GM21529 (cell line): ENCODE results near the gene BHLHE23.

Experiments used
- ATAC-seq: cut with Tn5 transposase; IDR thresholded peaks from one replicate; pipeline ENCODE4 v1.9.1; 2021; ENCODE audit not compliant: unreplicated experiment

Gene BHLHE23

DNA sequence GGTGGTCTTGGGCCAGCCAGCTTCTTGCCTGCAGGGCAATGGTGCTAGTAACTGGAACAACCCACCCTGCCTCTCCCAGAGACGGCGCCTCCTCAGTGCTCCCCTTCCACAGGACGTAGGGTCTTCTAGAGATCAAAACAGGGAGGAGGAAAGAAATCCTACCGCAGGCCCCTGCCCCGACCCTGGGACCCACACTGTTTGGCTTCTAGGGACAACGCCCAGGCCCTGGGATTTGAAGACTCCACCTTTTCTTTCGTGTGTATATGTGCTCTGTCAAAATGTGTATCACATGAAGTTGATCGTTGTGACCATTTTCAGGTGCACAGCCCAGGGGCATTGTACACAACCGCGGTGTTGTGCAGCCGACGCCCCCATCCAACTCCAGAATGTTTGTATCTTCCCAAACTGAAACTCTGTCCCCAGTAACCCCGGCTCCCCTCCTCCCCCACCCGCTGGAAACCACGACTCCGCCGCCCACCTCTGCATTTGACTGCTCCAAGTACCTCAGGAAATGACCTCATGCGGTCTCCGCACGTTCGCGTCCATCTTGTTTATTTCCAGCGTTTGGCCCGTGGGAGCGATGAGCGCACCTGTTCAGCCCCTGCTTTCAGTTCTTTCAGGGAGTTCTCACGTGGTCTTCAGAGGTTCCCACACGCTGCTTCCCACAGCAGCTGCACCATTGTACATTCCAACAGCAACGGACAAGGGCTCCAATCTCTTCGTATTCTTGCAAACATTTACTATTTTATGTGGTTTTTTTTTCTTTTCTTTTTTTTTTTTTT, 3.4 kb upstream of the BHLHE23 start:
- peak; percentile 44 for ATAC-seq

DNA sequence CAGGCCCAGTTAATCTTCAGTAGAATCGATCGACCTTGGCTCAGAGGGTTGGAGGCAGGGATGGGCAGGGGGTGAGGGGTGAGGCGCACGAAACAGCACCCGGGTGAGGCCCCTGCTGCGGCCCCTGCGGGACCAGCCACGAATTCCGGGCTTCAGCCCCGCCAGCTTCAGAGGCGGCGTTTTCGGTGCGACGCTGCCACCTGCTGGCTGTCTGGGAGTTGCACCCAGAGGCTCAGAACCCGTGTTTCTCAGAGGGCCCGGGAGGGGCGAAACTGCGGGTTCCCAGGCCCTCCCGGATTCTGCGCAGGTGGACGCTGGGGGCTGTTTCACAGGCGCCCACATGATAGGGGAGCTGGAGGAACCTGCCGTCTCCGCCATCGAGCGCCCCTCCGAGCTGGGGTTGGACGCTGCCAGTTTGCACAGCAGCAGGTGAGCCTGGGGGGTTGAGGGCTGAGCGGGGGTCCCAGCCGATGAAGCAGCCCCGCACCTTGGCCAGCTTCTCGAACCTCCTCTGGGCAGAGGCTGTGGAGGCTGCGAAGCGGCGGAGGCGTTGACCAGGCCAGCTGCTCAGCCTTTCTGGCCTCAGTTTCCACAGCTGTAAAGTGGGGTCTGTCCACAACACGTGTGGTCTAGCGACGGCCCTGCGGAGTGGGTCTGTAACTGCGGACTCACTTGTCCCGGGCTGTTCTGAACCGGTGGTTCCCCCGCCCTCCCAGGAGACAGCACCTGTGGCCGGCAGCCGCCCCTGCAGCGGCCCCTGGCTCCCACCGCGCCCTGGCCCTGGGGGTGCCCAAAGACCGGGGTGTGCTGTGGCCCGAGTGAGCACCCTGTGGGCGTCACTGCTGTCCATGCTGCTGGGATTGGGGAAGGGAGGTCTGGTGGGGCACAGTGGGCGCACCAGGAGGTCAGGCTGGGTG, 2.5 kb upstream of the BHLHE23 start:
- ATAC-seq: peak; percentile 46

DNA sequence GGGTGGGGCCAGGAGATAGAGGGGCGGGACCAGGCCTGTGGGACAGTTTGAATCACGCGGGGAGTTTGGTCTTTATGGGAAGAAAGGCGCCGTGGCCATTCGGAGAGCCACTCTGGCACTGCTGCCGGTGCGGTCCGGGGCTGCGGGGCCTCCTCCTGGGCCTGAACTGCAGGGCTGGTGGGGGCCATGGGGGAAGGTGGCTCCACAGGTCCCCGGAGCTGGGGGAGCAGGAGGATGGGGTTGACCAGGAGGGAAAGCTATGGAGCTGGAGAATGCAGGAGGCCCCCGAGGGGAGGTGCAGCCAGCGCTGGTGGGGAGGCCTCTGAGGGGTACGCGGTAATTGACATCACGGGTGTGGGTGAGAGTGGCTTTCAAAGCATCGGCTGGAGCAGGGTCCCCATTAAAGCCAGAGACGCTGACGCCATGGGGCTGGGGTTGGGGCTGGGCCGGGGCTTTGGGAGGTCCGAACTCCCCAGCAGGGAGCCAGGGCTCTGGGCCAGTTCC, 1.8 kb upstream of the BHLHE23 start:
- ATAC-seq: no peak

DNA sequence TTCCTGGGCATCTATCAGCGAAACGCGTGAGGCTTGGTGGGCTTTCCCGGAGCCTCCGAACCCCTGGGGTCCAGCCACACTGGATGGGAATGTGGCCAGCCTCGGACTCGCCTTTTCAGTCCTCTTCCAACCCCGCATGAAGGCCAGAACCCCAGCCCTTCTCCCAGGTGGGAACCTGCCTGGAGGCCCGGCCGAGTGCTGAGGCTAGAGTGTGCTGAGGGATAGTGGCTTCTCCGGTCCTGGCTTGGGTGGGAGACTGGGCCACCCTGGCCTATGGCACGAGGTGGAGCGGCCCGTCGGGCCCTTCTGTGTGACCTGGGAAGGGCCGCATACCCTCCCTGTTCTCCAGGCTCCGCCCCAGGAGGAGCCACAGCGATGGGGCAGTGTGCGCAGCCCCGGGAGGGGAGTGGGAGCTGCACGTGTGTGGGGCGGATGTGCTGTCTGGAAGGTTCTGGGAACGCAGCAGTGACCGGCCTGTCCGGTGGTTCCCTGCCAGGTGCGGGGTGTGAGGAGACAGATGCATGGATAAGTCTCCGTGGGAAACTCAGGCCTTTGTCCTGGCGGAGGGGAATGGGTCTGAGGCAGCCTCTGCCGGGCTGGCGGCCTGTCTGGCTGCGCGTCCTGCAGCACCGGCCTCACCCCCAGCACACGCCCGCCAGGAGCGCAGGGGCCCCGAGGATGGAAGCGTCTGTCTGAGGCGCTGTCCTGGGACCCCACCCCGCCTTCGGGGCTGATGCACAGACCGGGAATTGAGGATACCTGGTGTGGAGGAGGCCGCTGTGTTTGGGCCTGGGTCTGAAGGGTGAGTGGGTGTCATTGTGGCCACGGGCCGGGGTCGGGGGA, 1.1 kb upstream of the BHLHE23 start:
- ATAC-seq: no peak

DNA sequence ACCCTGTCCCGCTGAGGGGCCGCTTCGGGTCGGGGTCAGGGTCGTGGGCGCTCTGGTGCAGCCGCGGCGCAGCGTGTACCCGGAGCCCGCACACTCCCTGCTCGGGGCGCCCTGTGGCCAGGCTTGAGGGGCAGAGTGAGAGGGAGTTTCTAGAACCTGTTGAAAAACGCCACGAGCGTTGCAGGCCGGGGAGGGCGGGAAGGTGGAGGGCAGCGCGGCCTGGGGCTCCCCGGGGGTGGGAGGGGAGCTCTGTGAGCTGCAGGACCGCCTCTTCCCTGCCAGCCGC, 539 bp upstream of the BHLHE23 start:
- no peak for ATAC-seq

DNA sequence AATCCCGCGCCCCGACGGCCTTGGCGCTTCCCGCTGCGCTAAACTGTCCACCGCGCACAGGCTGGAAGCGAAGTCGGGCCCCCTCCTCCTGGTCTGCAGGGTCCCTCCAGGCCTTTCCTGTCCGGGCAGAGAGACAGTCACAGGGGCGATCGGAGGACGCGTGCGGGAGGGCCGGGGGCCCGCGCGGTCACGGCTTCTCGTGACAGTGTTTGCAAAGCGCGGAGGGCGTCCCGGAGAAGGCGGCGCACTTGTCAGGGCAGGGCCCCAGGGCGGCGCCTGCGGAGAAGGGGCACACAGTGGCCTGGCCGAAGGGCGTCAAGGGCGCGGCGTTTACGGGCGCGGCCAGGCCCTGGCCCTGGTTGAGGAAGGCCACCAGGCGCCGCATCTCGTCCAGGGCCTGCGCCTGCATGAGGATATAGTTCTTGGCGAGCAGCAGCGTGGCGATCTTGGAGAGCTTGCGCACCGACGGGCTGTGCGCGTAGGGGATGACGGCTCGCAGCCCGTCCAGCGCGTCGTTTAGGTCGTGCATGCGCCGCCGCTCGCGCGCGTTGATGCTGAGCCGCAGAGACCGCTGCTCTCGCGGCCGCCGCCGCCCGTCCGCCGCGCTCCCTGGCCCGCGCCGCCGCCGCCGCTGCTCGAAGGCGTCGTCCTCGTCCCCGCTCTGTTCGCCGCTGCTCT, 763 bp downstream of the BHLHE23 start:
- no peak for ATAC-seq

DNA sequence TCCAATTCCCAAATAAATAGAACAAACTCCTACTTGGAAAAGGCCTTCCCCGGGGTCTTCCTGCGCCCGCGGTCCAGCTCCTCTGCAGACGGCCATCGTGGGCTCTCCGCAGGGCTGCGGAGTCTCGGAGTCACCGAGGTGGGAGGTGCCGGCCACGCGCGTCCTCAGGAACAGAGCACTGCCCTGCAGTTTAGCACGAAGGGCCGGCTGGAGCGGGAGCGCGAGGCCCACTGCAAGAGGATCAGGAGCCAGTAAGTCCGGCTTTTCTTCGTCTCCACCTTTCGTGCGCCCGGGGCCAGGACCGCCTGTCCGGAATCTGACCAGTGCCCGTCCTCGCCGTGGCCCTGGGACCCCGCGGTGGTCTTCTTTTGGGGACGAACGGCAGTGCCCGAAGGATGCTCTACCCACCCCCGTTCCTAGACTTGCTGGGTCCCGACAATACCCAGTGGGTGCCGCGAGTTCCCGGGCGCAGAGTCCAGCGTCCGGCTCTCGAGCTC, 1.4 kb downstream of the BHLHE23 start:
- ATAC-seq: no peak

DNA sequence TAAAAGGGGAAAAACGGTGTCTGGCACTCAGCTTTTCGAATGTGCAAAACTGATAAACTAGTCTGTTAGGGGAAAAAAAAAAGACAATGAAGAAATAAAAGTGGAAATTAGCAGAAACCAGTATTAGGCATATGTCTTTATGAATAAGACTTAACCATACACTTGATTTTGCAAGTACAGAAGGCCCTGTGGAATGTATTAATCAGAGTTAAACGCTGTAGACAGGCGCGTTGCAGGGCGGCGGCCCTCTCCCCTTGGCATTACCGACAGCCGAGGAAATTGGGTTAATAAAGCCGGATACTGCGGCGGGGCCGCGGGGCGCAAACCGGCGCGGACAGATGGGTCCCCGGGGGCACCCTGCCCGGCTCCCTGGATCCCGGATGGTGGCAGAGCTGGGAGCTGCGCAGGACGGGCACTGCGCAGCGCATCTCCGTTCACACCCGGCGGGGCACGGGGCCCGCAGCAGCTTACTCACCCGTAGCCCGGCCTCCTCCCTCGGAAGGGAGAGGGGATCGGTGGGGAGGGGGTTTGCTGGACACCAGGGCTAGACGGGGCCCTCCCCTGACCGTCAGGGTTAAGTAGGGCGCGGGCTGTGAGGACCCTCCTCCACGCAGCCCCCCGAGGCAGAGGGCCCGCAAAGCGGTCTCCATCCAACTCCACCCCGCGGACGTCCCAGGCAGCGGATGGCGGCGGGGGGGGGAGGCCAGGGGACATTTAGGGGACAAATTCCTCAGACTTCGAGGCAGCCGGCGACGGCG, 2.0 kb downstream of the BHLHE23 start:
- no peak for ATAC-seq

DNA sequence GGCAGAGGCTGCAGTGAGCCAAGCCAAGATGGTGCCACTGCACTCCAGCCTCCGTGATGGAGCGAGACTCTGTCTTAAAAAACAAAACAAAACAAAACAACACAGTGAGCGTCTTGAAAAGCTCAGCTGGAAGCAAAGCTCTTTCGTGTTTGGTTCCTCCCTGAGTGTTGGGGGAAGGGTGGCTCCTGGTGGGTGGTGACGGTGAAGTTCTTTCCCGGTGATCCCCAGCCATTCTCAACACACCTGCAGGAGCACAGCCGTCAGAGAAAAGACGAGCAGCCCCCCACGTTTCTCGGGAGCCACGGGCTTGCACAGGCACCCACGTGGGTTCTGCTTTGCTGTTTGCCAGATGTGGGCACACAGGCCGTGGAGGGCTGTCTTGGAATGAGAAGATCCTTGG, 3.2 kb downstream of the BHLHE23 start:
- ATAC-seq: no peak

DNA sequence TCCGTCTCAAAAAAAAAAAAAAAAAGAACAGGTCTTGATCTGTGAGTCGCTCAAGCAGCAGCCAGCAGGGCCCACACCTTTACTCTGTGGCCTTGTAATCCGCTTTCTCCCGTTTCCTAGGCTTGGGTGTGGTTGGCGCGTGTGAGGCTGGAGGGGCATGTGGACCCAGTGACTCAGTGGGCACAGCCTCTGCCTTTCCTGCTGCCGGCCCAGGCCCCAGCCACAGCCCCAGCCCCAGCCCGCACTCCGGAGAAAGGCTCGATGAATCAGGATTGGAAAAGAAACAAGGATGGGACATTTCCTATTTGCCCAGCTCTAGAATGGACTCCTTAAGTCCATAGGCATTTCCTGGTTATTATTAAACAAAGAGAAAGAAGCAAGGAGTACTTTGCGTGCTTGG, 4.3 kb downstream of the BHLHE23 start:
- no peak for ATAC-seq

DNA sequence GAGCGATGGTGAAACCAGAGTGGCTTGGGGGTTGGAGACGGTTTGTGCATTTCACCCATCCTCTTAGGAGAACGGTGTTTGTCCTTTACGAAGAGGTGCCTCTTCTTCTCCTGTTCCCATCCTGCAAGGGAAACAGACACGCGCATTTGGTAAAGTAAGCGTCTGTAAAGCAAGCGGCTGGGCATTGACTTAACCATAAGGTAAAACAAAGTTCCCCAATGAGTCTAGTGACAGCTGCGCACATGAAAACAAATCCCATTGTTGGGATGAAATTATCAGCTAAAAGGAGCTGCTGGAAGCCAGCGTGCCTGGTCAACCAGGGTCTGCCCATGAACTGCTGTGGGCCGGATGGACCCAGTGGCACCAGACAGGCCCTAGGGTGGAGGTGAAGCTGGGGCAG, 5.8 kb downstream of the BHLHE23 start:
- no peak for ATAC-seq

DNA sequence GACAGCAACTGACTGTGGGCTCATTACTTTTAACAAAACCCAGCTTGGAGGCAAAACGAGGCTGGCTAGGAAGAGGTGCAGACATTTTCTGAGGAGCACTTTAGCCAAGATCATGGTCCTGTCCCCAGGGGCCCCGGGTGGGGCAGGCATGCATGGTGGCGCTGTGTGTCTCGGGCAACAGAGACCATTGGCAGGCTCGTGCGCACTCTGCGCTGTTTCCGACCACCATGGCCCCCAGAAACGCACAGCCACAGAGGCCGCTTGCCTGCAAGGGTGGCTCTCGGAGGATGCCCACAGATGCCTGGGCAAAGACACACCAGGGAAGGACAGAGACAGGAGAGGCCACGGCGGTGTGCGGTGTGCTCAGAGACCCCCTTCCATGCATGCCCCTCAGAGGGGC, 6.7 kb downstream of the BHLHE23 start:
- no peak for ATAC-seq

DNA sequence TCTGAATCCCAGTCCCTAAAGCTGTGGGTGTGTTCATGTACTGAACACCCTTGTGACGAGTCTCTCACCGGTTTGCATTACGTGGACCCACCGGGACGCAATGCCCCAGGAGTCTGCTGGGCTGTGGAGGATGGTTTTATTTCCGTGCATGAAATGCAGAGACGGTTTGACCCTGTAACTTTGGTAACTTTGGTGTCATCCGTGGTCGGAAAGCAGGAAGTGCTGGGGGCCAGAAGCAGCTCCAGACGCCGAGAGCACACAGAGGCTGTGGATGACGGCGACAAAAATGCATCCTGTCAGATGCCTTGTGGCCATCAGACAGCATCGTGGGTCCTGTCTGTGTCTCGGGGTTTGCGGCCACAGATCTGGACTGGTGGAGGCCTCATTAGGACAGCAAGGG, 7.2 kb downstream of the BHLHE23 start:
- ATAC-seq: no peak

DNA sequence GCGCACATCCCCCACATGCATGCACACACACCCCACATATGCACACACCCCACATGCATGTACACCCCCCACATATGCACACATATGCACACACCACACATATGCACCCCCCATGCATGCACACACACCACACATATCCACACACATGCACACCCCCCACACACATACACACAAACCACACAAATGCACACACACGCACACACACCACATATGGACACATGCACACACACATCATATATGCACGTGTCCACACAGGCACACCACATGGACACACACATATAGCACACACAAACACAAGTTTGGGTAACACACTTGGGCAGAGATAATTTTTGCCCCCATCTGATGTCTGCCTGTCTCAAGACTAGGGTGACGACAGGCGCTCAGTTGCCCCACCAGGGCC, 8.3 kb downstream of the BHLHE23 start:
- no peak for ATAC-seq

DNA sequence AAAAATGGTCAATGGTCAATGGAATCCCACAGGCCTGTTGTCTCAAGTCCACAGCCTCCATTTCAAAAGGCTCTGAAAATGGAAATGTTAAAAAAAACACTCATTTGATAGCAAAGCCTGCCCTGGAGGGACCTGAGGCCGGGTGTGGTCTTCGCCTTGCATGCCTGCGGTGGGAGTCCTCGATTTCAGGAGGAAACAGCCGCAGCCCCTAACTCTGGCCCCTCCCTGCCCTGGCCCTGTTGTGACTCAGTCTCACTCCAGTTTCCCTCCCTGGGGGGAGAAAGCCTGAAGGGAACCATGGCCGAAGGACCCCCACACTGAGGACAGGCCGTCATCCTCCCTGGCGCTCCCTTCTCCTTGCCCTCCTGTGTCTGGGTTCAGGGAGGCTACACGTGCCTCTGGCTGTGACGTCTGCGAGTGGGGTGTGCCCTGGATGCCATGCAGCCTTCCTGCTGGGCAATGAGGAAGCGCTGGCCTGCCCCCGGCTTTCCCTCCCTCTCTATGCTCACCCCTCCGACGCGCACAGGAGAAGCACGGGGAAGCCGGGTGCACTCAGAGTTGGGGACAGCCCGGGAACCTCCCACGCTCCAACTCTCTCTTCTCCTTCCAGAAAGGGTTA, 9.2 kb downstream of the BHLHE23 start:
- ATAC-seq: no peak

DNA sequence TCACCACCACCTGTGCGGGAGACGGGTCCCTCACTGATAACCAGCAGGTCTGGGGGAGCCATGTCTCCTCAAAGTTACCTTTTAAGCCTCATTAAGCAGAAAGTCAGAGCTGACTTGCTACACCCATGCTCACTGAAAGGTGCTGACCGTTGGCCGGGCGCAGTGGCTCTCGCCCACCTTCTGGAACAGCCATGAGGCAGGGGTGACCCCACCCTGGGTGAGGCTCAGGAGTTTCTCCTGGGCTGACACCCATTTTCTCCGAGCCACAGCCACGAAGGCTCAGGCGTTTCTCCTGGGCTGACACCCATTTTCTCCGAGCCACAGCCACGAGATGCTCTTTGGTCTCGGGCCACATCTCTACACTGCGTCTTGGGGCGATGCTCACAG, 10.2 kb downstream of the BHLHE23 start:
- no peak for ATAC-seq

DNA sequence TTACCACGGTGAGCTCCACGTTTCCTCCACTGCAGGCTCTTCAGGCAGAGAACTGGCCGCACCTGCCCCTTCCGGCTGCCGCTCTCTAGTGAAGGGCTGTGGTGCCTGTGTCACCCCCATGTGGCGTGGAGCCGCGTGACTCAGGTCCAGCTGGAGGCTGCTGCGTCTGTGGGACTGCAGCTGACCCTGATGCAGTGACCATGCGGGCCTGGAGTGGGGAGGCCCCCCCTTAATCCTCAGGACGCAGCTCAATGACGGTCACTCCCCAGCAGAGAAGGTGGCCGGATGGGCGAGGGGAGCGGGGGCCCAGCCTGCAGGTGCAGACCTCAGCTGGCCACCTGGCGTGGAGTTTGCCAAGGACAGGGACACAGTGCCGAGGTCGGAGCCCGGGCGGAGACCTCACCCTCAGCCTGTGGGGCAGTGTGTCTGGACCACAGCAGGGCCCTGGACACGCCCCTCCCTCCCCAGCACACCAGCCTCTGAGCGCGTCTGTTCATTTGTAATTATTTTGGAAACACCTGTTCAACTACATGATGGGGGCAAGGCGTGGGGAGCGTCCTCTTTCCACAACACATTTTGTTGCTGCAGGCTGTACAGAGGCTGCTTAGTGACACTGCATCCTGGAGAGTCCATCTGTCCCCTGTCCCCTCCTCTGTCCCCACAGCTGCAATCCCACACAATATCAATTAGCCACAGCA, 10.7 kb downstream of the BHLHE23 start:
- ATAC-seq: no peak

DNA sequence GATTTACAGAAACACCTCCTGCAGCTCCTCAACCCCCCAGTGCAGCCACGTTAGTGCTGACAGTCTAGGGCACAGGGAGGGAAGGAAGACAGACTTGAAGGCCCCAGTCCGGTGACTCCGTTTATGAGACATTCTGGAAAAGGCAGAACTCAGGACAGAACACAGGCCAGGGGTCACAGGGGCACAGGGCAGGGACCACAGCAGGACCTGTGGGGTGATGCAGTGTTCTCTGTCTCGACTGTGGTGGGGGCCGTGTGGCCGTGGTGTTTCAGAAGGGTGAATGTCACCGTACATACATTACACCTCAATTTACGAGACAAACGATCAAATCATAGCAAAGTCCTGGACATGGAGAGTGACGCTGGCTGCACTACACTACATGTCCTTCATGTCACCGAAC, 11.3 kb downstream of the BHLHE23 start:
- no peak for ATAC-seq

DNA sequence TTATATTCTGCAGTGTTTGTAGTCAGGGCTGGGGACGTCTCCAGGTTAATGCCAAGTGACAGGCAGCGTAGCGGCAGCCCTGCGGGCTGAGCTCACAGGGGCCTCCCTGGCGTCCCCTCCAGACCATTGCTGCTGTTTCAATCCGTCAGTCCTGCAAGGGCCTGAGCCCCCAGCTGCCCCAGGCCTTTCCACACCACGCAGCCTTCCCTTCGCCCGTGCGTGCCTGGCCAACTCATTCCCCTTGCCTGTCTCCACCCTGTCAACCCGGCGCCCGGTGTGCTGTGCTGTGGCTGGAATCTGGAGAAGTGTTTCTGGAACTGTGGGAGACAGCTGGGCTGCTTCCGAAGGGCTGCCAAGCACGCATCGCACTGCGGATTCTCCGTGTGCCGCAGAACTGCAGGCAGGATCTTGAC, 11.9 kb downstream of the BHLHE23 start:
- ATAC-seq: no peak
